NCI-H774 (cell line): ENCODE data around the gene CDCA3.

Source experiments
- DNase-seq: peaks from one replicate; lab custom pipeline; 2025; lab: John Stamatoyannopoulos, UW

CDCA3 gene

GRCh38 chr12:6831450-6831995, 19.6 kb downstream of the CDCA3 start:
- no peak for DNase-seq

- DNase-seq: no peak
These were observed 20.1 kb downstream of the CDCA3 start for GRCh38 chr12:6830999-6831398.

GRCh38 chr12:6830286-6830890, 20.7 kb downstream of the CDCA3 start:
- DNase-seq: no peak

- no peak for DNase-seq
These were observed 21.4 kb downstream of the CDCA3 start for GRCh38 chr12:6829536-6830220.

GRCh38 chr12:6828781-6829535, 22.1 kb downstream of the CDCA3 start:
- peak; percentile 17 for DNase-seq

- no peak for DNase-seq
These were observed 22.9 kb downstream of the CDCA3 start, which contains the start of gene P3H3 for GRCh38 chr12:6827982-6828780. Gene P3H3, plus strand, starts transcription at chr12:6828407. Its CDS starts 34 bp downstream, at chr12:6828441.

GRCh38 chr12:6827437-6827911, 23.6 kb downstream of the CDCA3 start:
- DNase-seq: peak; percentile 78

- DNase-seq: no peak
These were observed 24.2 kb downstream of the CDCA3 start for GRCh38 chr12:6826734-6827436.

GRCh38 chr12:6826125-6826733, 24.9 kb downstream of the CDCA3 start:
- DNase-seq: no peak

GRCh38 chr12:6825398-6826124, 25.5 kb downstream of the CDCA3 start:
- DNase-seq: peak; percentile 65

- DNase-seq: no peak
These were observed 26.1 kb downstream of the CDCA3 start for GRCh38 chr12:6824901-6825381.

- no peak for DNase-seq
These were observed 26.9 kb downstream of the CDCA3 start for GRCh38 chr12:6824085-6824775.

- DNase-seq: no peak
These were observed 27.7 kb downstream of the CDCA3 start for GRCh38 chr12:6823182-6824084.

- no peak for DNase-seq
These were observed 28.5 kb downstream of the CDCA3 start for GRCh38 chr12:6822426-6823135.

- DNase-seq: peak; percentile 56
These were observed 29.3 kb downstream of the CDCA3 start, which contains the start of gene GPR162 for GRCh38 chr12:6821591-6822425. Gene GPR162, plus strand, starts transcription at chr12:6821821. Its CDS starts 2,078 bp downstream, at chr12:6823899.

- no peak for DNase-seq
These were observed 30.9 kb downstream of the CDCA3 start for GRCh38 chr12:6820166-6820565.
